ENCODE results near the gene TOR1A.

Gene TOR1A

GRCh38 chr9:129810788-129811187, 13.1 kb downstream of the TOR1A start:
- DNase-seq (ENCODE audit: low read depth): no peak
- no peak for TF ChIP-seq CTCF (conservative IDR thresholded peaks at IDR 0.05; ENCODE audit: low read length)
- no peak overlapping the region for H3K4me3 ChIP-seq (ENCODE audit: low read length)

GRCh38 chr9:129810116-129810515, 13.8 kb downstream of the TOR1A start:
- H3K4me3 ChIP-seq (ENCODE audit: low read length): no peak overlapping the region
- DNase-seq (ENCODE audit: low read depth): no peak
- no peak for TF ChIP-seq CTCF (conservative IDR thresholded peaks at IDR 0.05; ENCODE audit: low read length)

GRCh38 chr9:129809346-129809745, 14.6 kb downstream of the TOR1A start:
- no peak for DNase-seq (ENCODE audit: low read depth)
- no peak overlapping the region for H3K4me3 ChIP-seq (ENCODE audit: low read length)
- no peak for TF ChIP-seq CTCF (conservative IDR thresholded peaks at IDR 0.05; ENCODE audit: low read length)

GRCh38 chr9:129806061-129806460, 17.9 kb downstream of the TOR1A start:
- no peak for DNase-seq (ENCODE audit: low read depth)
- no peak for TF ChIP-seq CTCF (conservative IDR thresholded peaks at IDR 0.05; ENCODE audit: low read length)
- no peak overlapping the region for H3K4me3 ChIP-seq (ENCODE audit: low read length)

- no peak for DNase-seq (ENCODE audit: low read depth)
- H3K4me3 ChIP-seq (ENCODE audit: low read length): peak overlapping the region; percentile 75
- TF ChIP-seq CTCF (conservative IDR thresholded peaks at IDR 0.05; ENCODE audit: low read length): no peak
Observed at GRCh38 chr9:129803676-129804060, 20.3 kb downstream of the TOR1A start.

GRCh38 chr9:129802833-129803675, 20.9 kb downstream of the TOR1A start, which contains the start of gene TOR1B:
Gene TOR1B, plus strand, starts transcription at chr9:129803184. Its CDS starts 29 bp downstream, at chr9:129803213.
- peak; percentile 90 for DNase-seq (ENCODE audit: low read depth)
- peak within 1 kb of the TSS; percentile 75 for H3K4me3 ChIP-seq (ENCODE audit: low read length)
- TF ChIP-seq CTCF (conservative IDR thresholded peaks at IDR 0.05; ENCODE audit: low read length): no peak

GRCh38 chr9:129801504-129801903, 22.4 kb downstream of the TOR1A start:
- no peak overlapping the region for H3K4me3 ChIP-seq (ENCODE audit: low read length)
- no peak for DNase-seq (ENCODE audit: low read depth)
- TF ChIP-seq CTCF (conservative IDR thresholded peaks at IDR 0.05; ENCODE audit: low read length): no peak
